Neural progenitor cell (in vitro differentiated cells): Measurements from ENCODE around the gene MAP7. TPM values are rescaled to one million over a fixed set of nuclear protein-coding genes. Genes with fewer than 3 reads are reported as not detected.

Experiments used
- DNase-seq: peaks from one replicate; pipeline ENCODE4 v3.0.0-alpha.2; 2016; ENCODE audit warnings: low spot score
- H2AFZ ChIP-seq: fragments of 200-600 bp; sonication (generic); replicated peaks from 2 replicates; pipeline ENCODE4 v1.6.1; 2016; ENCODE audit warnings: antibody characterized with exemption
- H3F3A ChIP-seq: fragments of 200-600 bp; sonication (generic); 2 replicates; pipeline ENCODE4 v1.6.1; 2016; ENCODE audit warnings: antibody characterized with exemption, low read depth
- H3K27ac ChIP-seq: fragments of 200-600 bp; sonication (generic); 2 replicates; pipeline ENCODE4 v1.5.1; 2016; ENCODE audit warnings: mild to moderate bottlenecking
- H3K27me3 ChIP-seq: fragments of 200-600 bp; sonication (generic); 2 replicates; pipeline ENCODE4 v1.6.1; 2016; ENCODE audit warnings: mild to moderate bottlenecking, moderate library complexity
- H3K36me3 ChIP-seq: fragments of 200-600 bp; sonication (generic); 2 replicates; pipeline ENCODE4 v1.5.1; 2016
- H3K4me1 ChIP-seq: fragments of 200-600 bp; sonication (generic); 2 replicates; pipeline ENCODE4 v1.6.1; 2016; ENCODE audit warnings: mixed run types
- H3K4me2 ChIP-seq: fragments of 200-600 bp; sonication (generic); 2 replicates; pipeline ENCODE4 v1.6.1; 2016
- H3K4me3 ChIP-seq: fragments of 200-600 bp; sonication (generic); 2 replicates; pipeline ENCODE4 v1.5.1; 2016
- H3K79me2 ChIP-seq: fragments of 200-600 bp; sonication (generic); 2 replicates; pipeline ENCODE4 v1.6.1; 2016; ENCODE audit warnings: low read depth
- H3K9ac ChIP-seq: fragments of 200-600 bp; sonication (generic); 2 replicates; pipeline ENCODE4 v1.6.1; 2016
- H3K9me3 ChIP-seq: fragments of 200-600 bp; sonication (generic); 2 replicates; pipeline ENCODE4 v1.5.1; 2016; ENCODE audit warnings: low read depth
- H4K20me1 ChIP-seq: fragments of 200-600 bp; sonication (generic); 2 replicates; pipeline ENCODE4 v1.6.1; 2016; ENCODE audit warnings: low read depth
- H3K27ac Mint-ChIP-seq: 3 replicates; pipeline ENCODE4 v1.8.0; 2021; ENCODE audit warnings: mixed read lengths
- H3K27me3 Mint-ChIP-seq: 2 replicates; pipeline ENCODE4 v1.8.0; 2022; ENCODE audit warnings: low read depth, mild to moderate bottlenecking, inconsistent platforms, moderate library complexity, mixed read lengths; ENCODE audit not compliant: insufficient read depth
- H3K36me3 Mint-ChIP-seq: 3 replicates; pipeline ENCODE4 v1.8.0; 2021; ENCODE audit warnings: mixed read lengths
- H3K4me1 Mint-ChIP-seq: 3 replicates; pipeline ENCODE4 v1.8.0; 2021; ENCODE audit warnings: mixed read lengths
- H3K4me3 Mint-ChIP-seq: 3 replicates; pipeline ENCODE4 v1.8.0; 2021; ENCODE audit warnings: mild to moderate bottlenecking, moderate library complexity, mixed read lengths
- H3K9me3 Mint-ChIP-seq: 3 replicates; pipeline ENCODE4 v1.8.0; 2020; ENCODE audit warnings: mixed read lengths
- CTCF ChIP-seq: fragments of 200-600 bp; sonication (generic); IDR thresholded peaks from 2 replicates; pipeline ENCODE4 v1.5.1; 2017; ENCODE audit warnings: antibody characterized with exemption, mild to moderate bottlenecking
- EZH2 ChIP-seq: fragments of 200-600 bp; sonication (generic); IDR thresholded peaks from 2 replicates; pipeline ENCODE4 v1.6.1; 2017; ENCODE audit warnings: antibody characterized with exemption, mild to moderate bottlenecking, moderate library complexity
- EZH2phosphoT487 ChIP-seq: fragments of 200-600 bp; sonication (generic); IDR thresholded peaks from 2 replicates; pipeline ENCODE4 v1.6.1; 2017; ENCODE audit warnings: antibody characterized with exemption
- total RNA-seq: library from RNA; depleted of rRNA; stranded (reverse); fragments of >200 nt; gene quantifications from 2 replicates; pipeline ENCODE4 v1.2.3, GENCODE V29; 2015; ENCODE audit warnings: low replicate concordance

The MAP7 gene
- total RNA-seq, 1 donor from 2014 or later: 9.0 TPM

GRCh38 chr6:136464874-136465273, 85.3 kb downstream of the MAP7 start:
- H3K27ac ChIP-seq: no peak overlapping the region
- no peak overlapping the region for H3K4me2 ChIP-seq
- no peak overlapping the region for H3K9ac ChIP-seq
- no peak for DNase-seq
- H3F3A ChIP-seq: peaks cover 10% of the 10 kb centered on the region
- no peaks in the 10 kb centered on the region for H3K9me3 ChIP-seq
- H3K79me2 ChIP-seq: no peaks in the 10 kb centered on the region
- H3K4me3 ChIP-seq: no peak overlapping the region
- Mint-ChIP-seq H3K36me3 (peaks cover 3% of the 10 kb centered on the region), H3K4me1 (peaks cover 44% of the 10 kb centered on the region), H3K27ac (no peak overlapping the region), H3K4me3 (peak overlapping the region; percentile 69), H3K9me3 (peaks cover 2% of the 10 kb centered on the region), H3K27me3 (no peaks in the 10 kb centered on the region)
- H3K4me1 ChIP-seq: peaks cover 24% of the 10 kb centered on the region
- TF ChIP-seq EZH2phosphoT487: no peak
- no peak for TF ChIP-seq CTCF
- TF ChIP-seq EZH2: no peak
- H3K36me3 ChIP-seq: no peaks in the 10 kb centered on the region
- H2AFZ ChIP-seq: no peak overlapping the region
- H3K27me3 ChIP-seq: no peaks in the 10 kb centered on the region
- H4K20me1 ChIP-seq: no peaks in the 10 kb centered on the region

- Histone ChIP-seq H3K79me2 (no peaks in the 10 kb centered on the region), H3K9ac (no peak overlapping the region), H4K20me1 (no peaks in the 10 kb centered on the region), H3K27me3 (no peaks in the 10 kb centered on the region), H3K36me3 (no peaks in the 10 kb centered on the region), H2AFZ (no peak overlapping the region), H3F3A (peaks cover 10% of the 10 kb centered on the region), H3K27ac (no peak overlapping the region), H3K4me2 (no peak overlapping the region), H3K4me3 (no peak overlapping the region), H3K4me1 (peaks cover 23% of the 10 kb centered on the region), H3K9me3 (no peaks in the 10 kb centered on the region)
- H3K27me3 Mint-ChIP-seq: no peaks in the 10 kb centered on the region
- no peak for TF ChIP-seq EZH2
- no peak for TF ChIP-seq EZH2phosphoT487
- no peak for TF ChIP-seq CTCF
- no peak overlapping the region for H3K4me3 Mint-ChIP-seq
- no peak for DNase-seq
- H3K9me3 Mint-ChIP-seq: peaks cover 2% of the 10 kb centered on the region
- H3K4me1 Mint-ChIP-seq: peaks cover 40% of the 10 kb centered on the region
- H3K36me3 Mint-ChIP-seq: peaks cover 3% of the 10 kb centered on the region
- no peak overlapping the region for H3K27ac Mint-ChIP-seq
Observed at GRCh38 chr6:136464148-136464547, 86.1 kb downstream of the MAP7 start.

GRCh38 chr6:136463743-136464142, 86.5 kb downstream of the MAP7 start:
- Mint-ChIP-seq H3K4me1 (peaks cover 40% of the 10 kb centered on the region), H3K36me3 (peaks cover 3% of the 10 kb centered on the region), H3K27ac (no peak overlapping the region), H3K4me3 (no peak overlapping the region), H3K27me3 (no peaks in the 10 kb centered on the region), H3K9me3 (peaks cover 5% of the 10 kb centered on the region)
- no peaks in the 10 kb centered on the region for H3K79me2 ChIP-seq
- TF ChIP-seq EZH2phosphoT487 (no peak), CTCF (no peak), EZH2 (no peak)
- peaks cover 22% of the 10 kb centered on the region for H3K4me1 ChIP-seq
- no peak overlapping the region for H3K4me2 ChIP-seq
- H2AFZ ChIP-seq: no peak overlapping the region
- no peak overlapping the region for H3K4me3 ChIP-seq
- no peaks in the 10 kb centered on the region for H3K36me3 ChIP-seq
- no peak overlapping the region for H3K27ac ChIP-seq
- no peak overlapping the region for H3K9ac ChIP-seq
- H3K9me3 ChIP-seq: no peaks in the 10 kb centered on the region
- H3F3A ChIP-seq: peaks cover 10% of the 10 kb centered on the region
- no peaks in the 10 kb centered on the region for H3K27me3 ChIP-seq
- no peak for DNase-seq
- H4K20me1 ChIP-seq: no peaks in the 10 kb centered on the region
